Activated CD4-positive, alpha-beta T cell treated with anti-CD3 and anti-CD28 coated beads, Interleukin-2, amount 10 ng/mL, durations not matched to agents 24 days and 14 days (primary cell): ENCODE data around the gene HOXD13. TPM values are rescaled to one million over a fixed set of nuclear protein-coding genes. Genes with fewer than 3 reads are reported as not detected.

ENCODE experiments used
- DNase-seq: peaks from one replicate; pipeline ENCODE4 v3.0.0; 2022
- H3K27ac Mint-ChIP-seq: one replicate; pipeline ENCODE4 v1.8.0; 2022; ENCODE audit warnings: mild to moderate bottlenecking, mixed read lengths
- H3K27me3 Mint-ChIP-seq: one replicate; pipeline ENCODE4 v1.8.0; 2022; ENCODE audit warnings: mixed read lengths
- H3K36me3 Mint-ChIP-seq: one replicate; pipeline ENCODE4 v1.8.0; 2022; ENCODE audit warnings: low read depth, mild to moderate bottlenecking, mixed read lengths
- H3K4me1 Mint-ChIP-seq: one replicate; pipeline ENCODE4 v1.8.0; 2021; ENCODE audit warnings: mixed read lengths
- H3K4me3 Mint-ChIP-seq: one replicate; pipeline ENCODE4 v1.8.0; 2022; ENCODE audit warnings: mild to moderate bottlenecking, moderate library complexity, mixed read lengths
- H3K9me3 Mint-ChIP-seq: one replicate; pipeline ENCODE4 v1.8.0; 2021; ENCODE audit warnings: mixed read lengths
- intact Hi-C: fragments of 100-400 bp; cut with micrococcal nuclease; formaldehyde crosslinking; loops from one replicate; pipeline ENCODE4 v1.15.1; 2023
- total RNA-seq: library from RNA; stranded (reverse); gene quantifications from 2 replicates; pipeline ENCODE4 v1.2.3, GENCODE V29; 2022

The HOXD13 gene
- total RNA-seq, 1 donor from 2014 or later = not detected

DNA sequence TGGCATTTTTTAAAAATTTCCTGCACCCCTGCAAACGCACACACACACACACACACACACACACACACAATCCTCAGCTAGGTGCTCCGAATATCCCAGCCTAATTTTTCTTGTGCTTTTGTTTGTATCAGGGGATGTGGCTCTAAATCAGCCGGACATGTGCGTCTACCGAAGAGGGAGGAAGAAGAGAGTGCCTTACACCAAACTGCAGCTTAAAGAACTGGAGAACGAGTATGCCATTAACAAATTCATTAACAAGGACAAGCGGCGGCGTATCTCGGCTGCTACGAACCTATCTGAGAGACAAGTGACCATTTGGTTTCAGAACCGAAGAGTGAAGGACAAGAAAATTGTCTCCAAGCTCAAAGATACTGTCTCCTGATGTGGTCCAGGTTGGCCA is 1.8 kb downstream of the HOXD13 start:
- Mint-ChIP-seq H3K27ac (peak overlapping the region; percentile 18), H3K36me3 (peaks cover 3% of the 10 kb centered on the region), H3K27me3 (peaks cover 87% of the 10 kb centered on the region), H3K9me3 (peaks cover 4% of the 10 kb centered on the region), H3K4me1 (peaks cover 14% of the 10 kb centered on the region), H3K4me3 (no peak overlapping the region)
- intact Hi-C loops = no loop called here
- no peak for DNase-seq

DNA sequence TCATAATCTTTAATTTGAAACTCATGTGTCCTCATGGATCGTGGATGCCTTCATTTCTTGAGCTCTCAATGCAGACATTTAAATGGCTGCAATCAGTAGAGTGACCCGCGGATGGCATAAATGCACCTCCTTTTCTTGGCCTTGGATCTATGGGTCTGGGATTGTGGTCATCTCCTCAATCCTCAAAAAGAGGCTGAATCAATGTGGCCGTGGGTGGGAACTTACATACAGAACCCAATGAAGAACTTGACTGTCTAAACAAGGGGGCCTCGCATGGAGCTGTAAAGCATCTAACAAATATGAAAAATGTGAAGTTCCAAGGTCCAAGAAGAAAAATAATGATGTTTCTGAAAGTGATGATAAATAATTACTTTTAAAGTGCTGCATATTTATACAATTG is 2.9 kb downstream of the HOXD13 start:
- Mint-ChIP-seq H3K27me3 (peaks cover 83% of the 10 kb centered on the region), H3K36me3 (peaks cover 3% of the 10 kb centered on the region), H3K9me3 (peaks cover 4% of the 10 kb centered on the region), H3K27ac (no peak overlapping the region), H3K4me3 (no peak overlapping the region), H3K4me1 (peaks cover 14% of the 10 kb centered on the region)
- intact Hi-C loops = loop anchor here (5.0 kb wide), 1 partner anchor 728 kb away; no protein-coding TSS in a partner anchor
- no peak for DNase-seq

GRCh38 chr2:176096243-176096985 is 3.9 kb downstream of the HOXD13 start:
- H3K4me1 Mint-ChIP-seq = peaks cover 14% of the 10 kb centered on the region
- peaks cover 3% of the 10 kb centered on the region for H3K36me3 Mint-ChIP-seq
- H3K27me3 Mint-ChIP-seq = peaks cover 83% of the 10 kb centered on the region
- no peak overlapping the region for H3K27ac Mint-ChIP-seq
- no peak for DNase-seq
- H3K4me3 Mint-ChIP-seq = peak overlapping the region; percentile 81
- intact Hi-C loops = loop anchor here (2.0 to 5.0 kb wide), 3 partner anchors 14 to 894 kb away; partner anchors contain the start of gene EVX2
- H3K9me3 Mint-ChIP-seq = peaks cover 4% of the 10 kb centered on the region

DNA sequence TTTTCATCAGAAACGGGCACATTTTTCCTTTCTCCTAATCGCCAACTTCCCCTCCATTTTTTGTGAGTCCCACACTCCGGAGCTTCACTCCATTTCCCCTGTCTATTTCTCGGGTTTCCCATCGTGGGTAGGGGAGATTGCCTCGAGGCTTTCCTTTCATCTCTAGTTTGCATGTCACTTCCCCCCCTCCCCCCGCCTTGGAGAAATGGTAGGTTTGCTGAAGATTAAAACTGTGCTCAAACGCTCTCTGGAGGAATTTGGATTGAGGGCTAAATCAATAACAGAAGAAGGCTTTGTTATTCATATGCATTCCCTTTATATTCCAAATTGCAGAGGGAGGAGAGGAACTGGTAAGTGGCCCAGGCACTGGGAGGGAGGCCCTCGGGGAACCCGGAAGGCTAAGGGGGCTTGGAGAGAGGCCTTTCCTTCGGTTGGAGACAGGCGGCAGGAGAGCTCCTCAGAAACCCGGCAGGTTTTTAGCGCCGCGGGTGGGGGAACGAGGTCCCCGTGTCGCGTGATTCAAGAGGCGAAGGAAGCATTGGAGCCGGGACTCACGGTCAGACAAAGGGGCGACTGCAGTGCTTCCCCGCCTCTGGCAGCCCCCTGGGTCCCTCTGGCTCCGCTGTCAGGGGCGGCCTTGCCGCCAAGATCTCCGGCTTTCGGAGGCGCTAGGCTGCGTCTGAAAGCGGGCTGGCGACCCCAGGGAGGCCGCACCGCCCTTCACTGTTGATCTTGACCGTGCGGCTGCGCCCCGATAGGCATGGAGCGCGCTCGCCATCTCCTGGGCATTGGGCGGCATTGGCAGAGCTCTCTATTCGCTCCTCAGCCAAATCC is 4.7 kb downstream of the HOXD13 start:
- peaks cover 13% of the 10 kb centered on the region for H3K4me1 Mint-ChIP-seq
- DNase-seq = peak; percentile 85
- intact Hi-C loops = loop anchor here (1.0 to 5.0 kb wide), 4 partner anchors 14 to 894 kb away; partner anchors contain the start of gene EVX2
- H3K27me3 Mint-ChIP-seq = peaks cover 83% of the 10 kb centered on the region
- H3K9me3 Mint-ChIP-seq = no peaks in the 10 kb centered on the region
- no peaks in the 10 kb centered on the region for H3K36me3 Mint-ChIP-seq
- H3K27ac Mint-ChIP-seq = no peak overlapping the region
- peak overlapping the region; percentile 81 for H3K4me3 Mint-ChIP-seq

- no peaks in the 10 kb centered on the region for H3K9me3 Mint-ChIP-seq
- H3K27ac Mint-ChIP-seq = no peak overlapping the region
- H3K27me3 Mint-ChIP-seq = peaks cover 89% of the 10 kb centered on the region
- DNase-seq = no peak
- H3K4me3 Mint-ChIP-seq = peak overlapping the region; percentile 81
- H3K36me3 Mint-ChIP-seq = no peaks in the 10 kb centered on the region
- intact Hi-C loops = loop anchor here (1.0 to 5.0 kb wide), 4 partner anchors 15 to 895 kb away; partner anchors contain the start of gene EVX2
- H3K4me1 Mint-ChIP-seq = peaks cover 13% of the 10 kb centered on the region
These were observed 5.4 kb downstream of the HOXD13 start for GRCh38 chr2:176097820-176098365.

- H3K4me1 Mint-ChIP-seq = peaks cover 13% of the 10 kb centered on the region
- intact Hi-C loops = loop anchor here (5.0 kb wide), 1 partner anchor 731 kb away; no protein-coding TSS in a partner anchor
- no peak overlapping the region for H3K4me3 Mint-ChIP-seq
- no peaks in the 10 kb centered on the region for H3K9me3 Mint-ChIP-seq
- H3K27me3 Mint-ChIP-seq = peaks cover 89% of the 10 kb centered on the region
- DNase-seq = peak; percentile 61
- H3K36me3 Mint-ChIP-seq = no peaks in the 10 kb centered on the region
- H3K27ac Mint-ChIP-seq = no peak overlapping the region
These were observed 6.0 kb downstream of the HOXD13 start for GRCh38 chr2:176098366-176099158.

- Mint-ChIP-seq H3K36me3 (no peaks in the 10 kb centered on the region), H3K4me1 (peaks cover 13% of the 10 kb centered on the region), H3K9me3 (no peaks in the 10 kb centered on the region), H3K27me3 (peaks cover 88% of the 10 kb centered on the region), H3K27ac (peak overlapping the region; percentile 34), H3K4me3 (no peak overlapping the region)
- no peak for DNase-seq
- intact Hi-C loops = loop anchor here (5.0 kb wide), 1 partner anchor 732 kb away; no protein-coding TSS in a partner anchor
These were observed 6.7 kb downstream of the HOXD13 start for GRCh38 chr2:176099159-176099727.

- Mint-ChIP-seq H3K27ac (peak within 1 kb of the TSS; percentile 34), H3K9me3 (no peaks in the 10 kb centered on the region), H3K4me3 (no peak within 1 kb of the TSS), H3K36me3 (peaks cover under 1% of the 10 kb centered on the region), H3K4me1 (peaks cover 13% of the 10 kb centered on the region), H3K27me3 (peaks cover 89% of the 10 kb centered on the region)
- DNase-seq = no peak
- intact Hi-C loops = loop anchor here (5.0 kb wide), 1 partner anchor 733 kb away; no protein-coding TSS in a partner anchor
These were observed 7.4 kb downstream of the HOXD13 start, which contains the start of gene HOXD12 for GRCh38 chr2:176099728-176100546. HOXD12 (plus strand) TSS chr2:176099795; CDS start chr2:176099802, 7 bp downstream.

- Mint-ChIP-seq H3K27me3 (peaks cover 89% of the 10 kb centered on the region), H3K4me3 (no peak overlapping the region)
- intact Hi-C loops = no loop called here
These were observed 8.1 kb downstream of the HOXD13 start for GRCh38 chr2:176100547-176101140.

DNA sequence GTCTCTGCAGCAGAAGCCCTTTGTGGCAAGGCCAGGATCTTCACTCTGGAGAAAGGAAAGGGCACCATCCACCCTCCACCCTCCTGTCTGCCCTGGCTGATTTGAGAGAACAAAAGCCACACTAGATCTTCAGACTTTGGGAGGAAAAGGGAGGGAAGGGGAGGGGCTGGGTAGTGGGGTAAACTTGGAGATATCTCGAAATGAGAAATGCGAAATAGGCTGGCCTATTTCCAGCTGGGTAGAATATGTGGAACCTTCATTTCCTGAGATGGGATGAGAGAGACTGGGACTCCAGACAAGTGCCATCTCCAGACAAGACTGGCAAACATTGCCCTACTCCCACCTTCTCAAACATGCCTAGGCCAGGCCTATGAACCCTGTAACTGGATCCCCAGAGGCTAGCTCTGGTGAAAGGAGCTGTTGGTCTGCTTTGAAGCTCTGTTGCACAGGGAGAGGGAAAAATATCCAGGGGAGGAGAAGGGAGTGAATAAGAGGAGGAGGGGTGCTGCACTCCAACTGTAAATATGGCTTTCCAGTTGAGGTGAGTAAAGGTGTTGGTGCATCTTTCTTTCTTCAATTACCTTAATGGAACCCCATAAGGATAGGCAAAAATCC is 8.8 kb downstream of the HOXD13 start:
- H3K4me1 Mint-ChIP-seq = peaks cover 16% of the 10 kb centered on the region
- H3K27me3 Mint-ChIP-seq = peaks cover 90% of the 10 kb centered on the region

More at GRCh38 chr2:176100547-176101140, 8.1 kb downstream of the HOXD13 start:
- H3K4me1 Mint-ChIP-seq = peaks cover 13% of the 10 kb centered on the region
- DNase-seq = no peak
- peaks cover 4% of the 10 kb centered on the region for H3K36me3 Mint-ChIP-seq
- no peak overlapping the region for H3K27ac Mint-ChIP-seq
- no peaks in the 10 kb centered on the region for H3K9me3 Mint-ChIP-seq

GRCh38 chr2:176101842-176102241 is 9.3 kb downstream of the HOXD13 start:
- no peak overlapping the region for H3K27ac Mint-ChIP-seq
- intact Hi-C loops = no loop called here
- DNase-seq = no peak
- H3K4me1 Mint-ChIP-seq = peaks cover 14% of the 10 kb centered on the region
- H3K9me3 Mint-ChIP-seq = peaks cover 5% of the 10 kb centered on the region
- peaks cover 87% of the 10 kb centered on the region for H3K27me3 Mint-ChIP-seq
- no peak overlapping the region for H3K4me3 Mint-ChIP-seq
- peaks cover 8% of the 10 kb centered on the region for H3K36me3 Mint-ChIP-seq

More for the DNA sequence above, 8.8 kb downstream of the HOXD13 start:
- intact Hi-C loops = no loop called here
- H3K9me3 Mint-ChIP-seq = peaks cover 3% of the 10 kb centered on the region
- peaks cover 7% of the 10 kb centered on the region for H3K36me3 Mint-ChIP-seq
- no peak for DNase-seq
- H3K27ac Mint-ChIP-seq = no peak overlapping the region
- H3K4me3 Mint-ChIP-seq = no peak overlapping the region
